GM20431 (cell line): ENCODE results near the gene ADAMTS15.

Experiments used
- in situ Hi-C: fragments of 300-500 bp; cut with MseI, MboI; formaldehyde crosslinking; loops from one replicate; pipeline ENCODE4 v1.15.0; 2020; ENCODE audit warnings: low sequenced_read_pairs; ENCODE audit not compliant: unreplicated experiment

The ADAMTS15 gene

GRCh38 chr11:130488848-130489584 is 40.6 kb downstream of the ADAMTS15 start:
- in situ Hi-C loops, result no loop called here

DNA sequence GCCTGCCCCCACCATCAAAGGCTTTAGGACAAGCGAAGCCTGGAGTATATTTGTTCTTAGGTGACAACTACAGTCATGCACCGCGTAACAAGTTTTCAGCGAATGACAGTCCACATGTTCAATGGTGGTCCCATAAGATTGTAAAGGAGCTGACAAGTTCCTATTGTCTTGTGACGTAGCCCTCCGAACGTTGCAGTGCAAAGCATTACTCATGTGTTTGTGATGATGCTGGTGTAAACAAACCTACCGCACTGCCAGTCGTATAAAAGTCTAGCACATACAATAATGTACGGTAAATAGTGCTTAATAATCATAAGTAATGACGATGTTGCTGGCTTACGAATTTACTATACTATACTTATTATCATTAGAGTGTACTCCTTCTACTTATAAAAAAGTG is 41.3 kb downstream of the ADAMTS15 start:
- in situ Hi-C loops, result no loop called here

GRCh38 chr11:130490682-130491449 is 42.4 kb downstream of the ADAMTS15 start:
- in situ Hi-C loops, result no loop called here

DNA sequence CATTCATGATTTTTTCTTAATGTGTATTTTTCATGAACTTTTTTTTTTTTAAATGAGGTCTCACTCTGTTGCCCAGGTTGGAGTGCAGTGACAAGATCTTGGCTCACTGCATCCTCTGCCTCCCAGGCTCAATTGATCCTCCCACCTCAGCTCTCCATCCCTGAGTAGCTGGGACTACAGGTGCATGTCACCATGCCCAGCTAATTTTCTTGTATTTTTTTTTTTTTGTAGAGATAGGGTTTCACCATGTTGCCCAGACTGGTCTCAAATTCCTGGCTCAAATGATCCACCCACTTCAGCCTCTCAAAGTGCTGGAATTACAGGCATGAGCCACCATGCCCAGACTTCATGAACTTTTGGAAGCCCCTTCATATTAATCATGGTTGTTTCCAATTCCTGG is 49.7 kb downstream of the ADAMTS15 start:
- in situ Hi-C loops, result no loop called here

DNA sequence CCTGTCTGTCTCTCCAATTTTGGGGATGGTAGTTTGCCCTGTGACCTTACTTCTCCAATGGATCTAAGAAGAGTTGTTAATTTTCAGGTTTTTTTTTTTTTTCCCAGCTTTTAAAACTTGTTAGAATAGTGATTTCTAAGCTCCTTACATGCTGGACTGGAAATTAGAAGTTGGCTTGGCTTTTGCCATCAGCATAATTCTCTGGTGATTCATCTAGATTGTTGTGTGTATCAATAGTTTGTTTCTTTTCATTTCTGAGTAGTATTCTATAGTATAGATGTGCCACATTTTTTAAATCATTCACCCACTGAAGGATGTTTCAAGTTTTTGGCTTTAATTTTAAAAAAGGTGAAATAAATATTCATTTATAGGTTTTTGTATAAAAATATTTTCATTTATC is 51.4 kb downstream of the ADAMTS15 start:
- in situ Hi-C loops, result no loop called here

DNA sequence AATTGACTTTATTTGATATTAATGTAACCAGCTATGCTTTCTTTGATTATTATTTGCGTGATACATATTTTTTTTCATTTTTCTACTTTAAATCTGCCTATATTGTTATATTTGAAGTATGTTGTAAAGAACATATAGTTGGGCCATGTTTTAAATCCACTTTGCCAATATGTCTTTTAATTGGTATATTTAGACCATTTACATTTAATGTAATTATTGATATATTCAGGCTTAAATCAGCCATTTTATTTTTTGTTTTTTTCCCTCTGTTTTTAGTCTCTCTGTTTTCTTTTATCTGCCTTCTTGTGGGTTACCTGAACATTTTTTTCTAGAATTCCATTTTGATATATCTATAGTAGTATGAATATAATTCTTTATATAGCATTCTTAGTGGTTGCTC is 55.9 kb downstream of the ADAMTS15 start:
- in situ Hi-C loops, result no loop called here

GRCh38 chr11:130508913-130509312 is 60.5 kb downstream of the ADAMTS15 start:
- in situ Hi-C loops, result no loop called here

DNA sequence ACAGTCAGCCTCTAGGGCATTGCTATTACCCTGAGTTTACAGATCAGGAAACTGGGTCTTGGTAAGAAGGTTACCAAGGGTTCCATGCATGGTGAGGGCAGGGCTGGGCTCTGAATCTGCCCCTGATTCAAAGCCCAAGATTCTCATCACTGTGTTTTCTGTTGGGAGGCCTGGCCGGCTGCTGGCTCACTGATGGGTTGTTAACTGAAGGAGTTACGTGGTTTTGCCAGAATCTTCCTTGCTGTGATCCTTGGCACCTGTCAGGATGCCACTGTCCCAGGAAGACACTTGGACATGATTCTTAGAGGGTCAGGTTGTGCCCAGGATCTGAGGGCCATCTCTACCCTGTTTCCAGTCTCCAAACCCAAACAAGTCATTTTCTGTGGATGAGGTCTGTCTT is 61.5 kb downstream of the ADAMTS15 start:
- in situ Hi-C loops, result no loop called here

GRCh38 chr11:130510407-130511006 is 62.1 kb downstream of the ADAMTS15 start:
- in situ Hi-C loops, result no loop called here

DNA sequence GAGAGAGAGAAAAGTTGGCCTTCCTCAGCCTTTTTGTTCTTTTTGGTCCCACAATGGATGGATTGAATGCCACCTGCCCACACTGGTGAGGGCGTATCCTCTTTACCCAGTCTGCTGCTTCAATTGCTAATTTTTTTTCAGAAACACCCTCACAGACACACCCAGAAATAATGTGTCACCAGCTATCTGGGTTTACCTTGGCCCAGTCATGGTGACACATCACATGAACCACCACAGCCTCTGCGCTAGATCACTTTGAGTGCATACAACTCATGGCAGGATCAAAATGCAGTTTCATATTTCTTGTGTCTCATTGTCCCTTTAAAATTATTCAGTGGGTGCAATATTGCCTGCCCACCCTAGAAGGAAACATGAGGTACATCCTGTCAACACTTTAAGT is 63.3 kb downstream of the ADAMTS15 start:
- in situ Hi-C loops, result no loop called here

DNA sequence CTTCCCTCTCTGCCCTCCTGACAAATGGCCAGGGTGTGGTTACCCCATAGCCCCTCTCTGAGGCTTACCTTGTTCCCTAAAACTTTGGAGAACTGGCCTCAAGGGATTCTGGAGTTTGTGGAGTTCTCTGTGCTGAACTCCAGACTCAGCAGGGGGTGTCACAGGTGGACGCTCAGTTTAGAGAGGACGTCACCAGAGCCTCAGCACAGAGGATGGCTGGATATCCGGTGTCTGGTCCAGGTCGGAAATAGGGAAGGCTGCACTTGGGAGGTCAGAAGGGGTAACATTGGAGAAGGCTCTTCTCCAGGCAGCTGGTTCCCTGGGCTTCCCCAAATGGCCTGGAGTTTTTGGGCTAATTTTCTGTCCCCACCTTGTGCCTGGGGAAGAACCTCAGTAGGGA is 64.2 kb downstream of the ADAMTS15 start:
- in situ Hi-C loops, result no loop called here

- in situ Hi-C loops, result no loop called here
Observed at GRCh38 chr11:130513132-130513531, 64.7 kb downstream of the ADAMTS15 start.

- in situ Hi-C loops, result no loop called here
Observed at GRCh38 chr11:130514316-130514715, 65.9 kb downstream of the ADAMTS15 start.

DNA sequence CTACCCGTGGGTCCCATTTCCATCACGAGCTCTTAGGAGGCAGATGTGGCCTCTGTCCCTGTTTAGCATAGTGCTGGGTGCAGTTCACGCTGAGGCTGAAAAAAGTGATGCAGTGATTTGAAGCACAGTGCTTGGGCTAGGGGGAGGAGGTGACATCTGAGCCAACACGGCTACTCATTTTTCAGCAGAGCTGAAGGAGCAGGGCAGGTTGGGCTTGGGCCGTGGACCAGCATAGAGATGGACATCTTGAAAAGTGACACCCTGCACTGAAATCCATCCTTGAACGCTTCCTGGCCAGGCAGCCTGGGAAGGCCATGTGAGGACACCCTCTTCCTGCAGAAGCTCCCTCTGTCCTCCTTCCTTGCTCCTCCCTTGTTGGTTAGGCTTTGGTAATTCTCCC is 66.4 kb downstream of the ADAMTS15 start:
- in situ Hi-C loops, result no loop called here

- in situ Hi-C loops, result no loop called here
Observed at GRCh38 chr11:130515829-130516553, 67.5 kb downstream of the ADAMTS15 start.

GRCh38 chr11:130516554-130517505 is 68.4 kb downstream of the ADAMTS15 start:
- in situ Hi-C loops, result no loop called here

DNA sequence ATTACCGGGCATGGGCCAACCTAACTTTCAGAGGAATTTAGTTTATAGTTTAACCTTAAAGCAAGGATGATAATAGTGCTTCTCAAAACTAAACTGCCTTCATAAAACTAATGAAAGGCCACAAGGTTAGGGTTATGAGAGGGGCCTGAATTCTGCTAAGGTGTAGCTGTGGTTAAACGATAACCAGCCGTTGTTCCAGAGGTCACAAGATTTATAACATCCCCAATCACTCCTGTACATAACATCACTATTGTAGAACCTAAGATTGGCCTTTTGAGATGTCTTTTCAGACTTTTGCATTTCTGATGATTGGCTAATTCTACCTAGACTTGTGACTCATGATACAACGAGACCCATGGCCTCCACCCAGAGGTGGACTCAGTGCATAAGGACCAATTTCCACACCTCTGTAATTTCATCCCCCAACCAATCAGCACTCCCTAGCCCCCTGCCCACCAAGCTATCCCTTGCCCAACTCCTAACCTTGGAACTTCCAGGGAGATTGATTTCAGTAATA is 69.8 kb downstream of the ADAMTS15 start:
- in situ Hi-C loops, result no loop called here

- in situ Hi-C loops, result no loop called here
Observed at GRCh38 chr11:130519128-130519932, 70.9 kb downstream of the ADAMTS15 start.
